CD4-positive, alpha-beta memory T cell (primary cell): ENCODE results near the gene AKIRIN2. TPM values are rescaled to one million over a fixed set of nuclear protein-coding genes. Genes with fewer than 3 reads are reported as not detected.

Source experiments
- CTCF ChIA-PET: fragments of 350-600 bp; sonication (Branson Sonifier 250); formaldehyde crosslinking; loops from one replicate; lab custom pipeline; 2021; ENCODE audit warnings: inconsistent platforms; ENCODE audit not compliant: partially characterized antibody; lab: Charles Lee
- POLR2A ChIA-PET: fragments of 350-600 bp; sonication (Branson Sonifier 250); formaldehyde crosslinking; loops from one replicate; lab custom pipeline; 2021; ENCODE audit not compliant: partially characterized antibody; lab: Charles Lee
- DNase-seq, 5 donors: peaks; one replicate each; pipeline versions ENCODE4 v3.0.0 to v3.0.0-alpha.2; 2020 to 2022; ENCODE audit warnings: mixed read lengths in 1 of 5
- H3K27ac ChIP-seq: one replicate; pipeline ENCODE4 v1.7.0; 2013; ENCODE audit warnings: low read depth, low read length
- H3K27me3 ChIP-seq: 2 replicates; pipeline ENCODE4 v1.7.0; 2013; ENCODE audit warnings: mild to moderate bottlenecking, low read length, moderate library complexity; ENCODE audit not compliant: insufficient read depth
- H3K36me3 ChIP-seq: 2 replicates; pipeline ENCODE4 v1.7.0; 2013; ENCODE audit warnings: mild to moderate bottlenecking, low read length, moderate library complexity; ENCODE audit not compliant: insufficient read depth
- H3K4me1 ChIP-seq: 2 replicates; pipeline ENCODE4 v1.7.0; 2013; ENCODE audit warnings: mild to moderate bottlenecking, low read length, moderate library complexity; ENCODE audit not compliant: insufficient read depth
- H3K4me3 ChIP-seq, 2 donors: one replicate each; pipeline ENCODE4 v1.7.0; 2013; ENCODE audit warnings: low read length in 2 of 2, mild to moderate bottlenecking in 1 of 2
- H3K9me3 ChIP-seq, 2 donors: one replicate each; pipeline ENCODE4 v1.7.0; 2013; ENCODE audit warnings: low read length in 2 of 2, control low read depth in 1 of 2; ENCODE audit not compliant: control insufficient read depth in 1 of 2
- H3K27ac Mint-ChIP-seq, 7 donors: one replicate each; pipeline ENCODE4 v1.8.0; 2020 to 2021; ENCODE audit warnings: mixed read lengths in 7 of 7, mild to moderate bottlenecking in 6 of 7, inconsistent platforms in 3 of 7, moderate library complexity in 3 of 7
- H3K27me3 Mint-ChIP-seq, 2 donors: one replicate each; pipeline ENCODE4 v1.8.0; 2020 to 2021; ENCODE audit warnings: mixed read lengths in 2 of 2
- H3K36me3 Mint-ChIP-seq, 2 donors: one replicate each; pipeline ENCODE4 v1.8.0; 2020 to 2021; ENCODE audit warnings: mixed read lengths in 2 of 2, inconsistent platforms in 1 of 2, mild to moderate bottlenecking in 1 of 2
- H3K4me1 Mint-ChIP-seq, 4 donors: one replicate each; pipeline ENCODE4 v1.8.0; 2020 to 2021; ENCODE audit warnings: mixed read lengths in 4 of 4, mild to moderate bottlenecking in 1 of 4
- H3K4me3 Mint-ChIP-seq, 8 donors: one replicate each; pipeline ENCODE4 v1.8.0; 2020 to 2021; ENCODE audit warnings: mixed read lengths in 8 of 8, mild to moderate bottlenecking in 7 of 8, moderate library complexity in 6 of 8, inconsistent platforms in 3 of 8
- H3K9me3 Mint-ChIP-seq, 8 donors: one replicate each; pipeline ENCODE4 v1.8.0; 2020 to 2021; ENCODE audit warnings: mixed read lengths in 8 of 8, mild to moderate bottlenecking in 5 of 8, inconsistent platforms in 3 of 8, moderate library complexity in 1 of 8
- intact Hi-C: fragments of 100-400 bp; cut with micrococcal nuclease; formaldehyde crosslinking; loops from one replicate; pipeline ENCODE4 v1.15.1; 2023
- polyA plus RNA-seq, 2 donors: library from polyadenylated mRNA; unstranded; fragments of 300-500 nt; fragmentation: Illumina TruSeq; gene quantifications; one replicate each; pipeline ENCODE4 v1.2.3, GENCODE V29; 2021
- total RNA-seq, 2 experiments: library from RNA; stranded (reverse); gene quantifications; one replicate each; pipeline ENCODE4 v1.2.3, GENCODE V29; 2021

The AKIRIN2 gene
- total and polyA plus RNA-seq, 4 experiments from 2014 or later = 49.3 to 69.8 (median 60.2) TPM

GRCh38 chr6:87738744-87739143 is 36.7 kb upstream of the AKIRIN2 start:
- H3K9me3 Mint-ChIP-seq = peaks cover 0 to 7% (median 4%) of the 10 kb centered on the region in 8 donors
- H3K27me3 Mint-ChIP-seq = no peaks in the 10 kb centered on the region
- no peaks in the 10 kb centered on the region for H3K36me3 ChIP-seq
- peaks cover 4 to 9% of the 10 kb centered on the region in 2 donors for H3K36me3 Mint-ChIP-seq
- H3K4me1 ChIP-seq = peaks cover 52% of the 10 kb centered on the region
- H3K27me3 ChIP-seq = no peaks in the 10 kb centered on the region
- no peak for DNase-seq
- no peaks in the 10 kb centered on the region for H3K9me3 ChIP-seq
- intact Hi-C loops = loop anchor here (1.0 kb wide), 1 partner anchor 11 kb away; no protein-coding TSS in a partner anchor
- H3K27ac ChIP-seq = peak overlapping the region; percentile 30
- H3K27ac Mint-ChIP-seq = peak overlapping the region; percentile 39 to 90 (median 73)
- ChIA-PET CTCF (interaction anchor here (1.0 kb wide), 1 partner anchor 21 kb away, joined by 3 read pairs; no protein-coding TSS in a partner anchor), POLR2A (interaction anchor here (0.7 to 8.1 kb wide), 6 partner anchors 8 to 93 kb away, joined by 3 to 109 read pairs (median 4); partner anchors contain the start of gene AKIRIN2)
- no peak overlapping the region for H3K4me3 ChIP-seq
- H3K4me3 Mint-ChIP-seq = peak overlapping the region in 5 of 8 donors; percentile 13 to 73 (median 59)
- peaks cover 37 to 58% (median 45%) of the 10 kb centered on the region in 4 donors for H3K4me1 Mint-ChIP-seq

- Mint-ChIP-seq H3K4me1 (peaks cover 33 to 53% (median 40%) of the 10 kb centered on the region in 4 donors), H3K9me3 (peaks cover 0 to 7% (median 4%) of the 10 kb centered on the region in 8 donors), H3K4me3 (peak overlapping the region in 7 of 8 donors; percentile 21 to 73 (median 51)), H3K36me3 (peaks cover 4 to 9% of the 10 kb centered on the region in 2 donors), H3K27me3 (no peaks in the 10 kb centered on the region), H3K27ac (peak overlapping the region; percentile 58 to 90 (median 85))
- peak in 4 of 5 donors; percentile 14 to 25 (median 22) for DNase-seq
- ChIA-PET CTCF (interaction anchor here (1.0 kb wide), 1 partner anchor 20 kb away, joined by 3 read pairs; no protein-coding TSS in a partner anchor), POLR2A (interaction anchor here (1.1 to 8.1 kb wide), 3 partner anchors 19 to 69 kb away, joined by 4 to 109 read pairs (median 4); partner anchors contain the start of gene AKIRIN2)
- H3K9me3 ChIP-seq = no peaks in the 10 kb centered on the region
- peaks cover 48% of the 10 kb centered on the region for H3K4me1 ChIP-seq
- H3K27me3 ChIP-seq = no peaks in the 10 kb centered on the region
- no peak overlapping the region for H3K4me3 ChIP-seq
- H3K36me3 ChIP-seq = no peaks in the 10 kb centered on the region
- H3K27ac ChIP-seq = peak overlapping the region; percentile 30
- intact Hi-C loops = loop anchor here (1.0 kb wide), 1 partner anchor 11 kb away; no protein-coding TSS in a partner anchor
Measured at GRCh38 chr6:87738000-87738399, 36.0 kb upstream of the AKIRIN2 start.

GRCh38 chr6:87736809-87737540 is 34.9 kb upstream of the AKIRIN2 start:
- Mint-ChIP-seq H3K9me3 (peaks cover 0 to 4% (median 2%) of the 10 kb centered on the region in 8 donors), H3K4me1 (peaks cover 26 to 49% (median 34%) of the 10 kb centered on the region in 4 donors), H3K4me3 (peak overlapping the region in 7 of 8 donors; percentile 0 to 73 (median 48)), H3K27me3 (no peaks in the 10 kb centered on the region), H3K36me3 (peaks cover under 1 to 1% of the 10 kb centered on the region in 2 donors), H3K27ac (peak overlapping the region; percentile 58 to 89 (median 80))
- POLR2A ChIA-PET = interaction anchor here (8.1 kb wide), 1 partner anchor 37 kb away, joined by 109 read pairs; the partner anchor contains the start of gene AKIRIN2
- Histone ChIP-seq H3K27ac (peak overlapping the region; percentile 32), H3K4me3 (no peak overlapping the region), H3K4me1 (peaks cover 45% of the 10 kb centered on the region), H3K9me3 (no peaks in the 10 kb centered on the region), H3K36me3 (no peaks in the 10 kb centered on the region), H3K27me3 (no peaks in the 10 kb centered on the region)
- peak in 1 of 5 donors; percentile 18 for DNase-seq
- CTCF ChIA-PET = no interaction called here
- intact Hi-C loops = no loop called here

- Histone ChIP-seq H3K27ac (no peak overlapping the region), H3K9me3 (no peaks in the 10 kb centered on the region), H3K36me3 (no peaks in the 10 kb centered on the region), H3K4me3 (no peak overlapping the region), H3K4me1 (peaks cover 27% of the 10 kb centered on the region), H3K27me3 (no peaks in the 10 kb centered on the region)
- DNase-seq = peak; percentile 52 to 68 (median 61)
- Mint-ChIP-seq H3K4me1 (peaks cover 18 to 43% (median 30%) of the 10 kb centered on the region in 4 donors), H3K36me3 (no peaks in the 10 kb centered on the region), H3K4me3 (peak overlapping the region in 7 of 8 donors; percentile 22 to 78 (median 70)), H3K27ac (peak overlapping the region; percentile 62 to 91 (median 78)), H3K27me3 (no peaks in the 10 kb centered on the region), H3K9me3 (peaks cover 0 to 2% (median 0%) of the 10 kb centered on the region in 8 donors)
- CTCF ChIA-PET = interaction anchor here (0.7 to 1.3 kb wide), 4 partner anchors 13 to 52 kb away, joined by 3 to 4 read pairs (median 4); partner anchors contain the start of gene AKIRIN2
- POLR2A ChIA-PET = interaction anchor here (1.7 to 6.9 kb wide), 2 partner anchors 10 to 31 kb away, joined by 12 to 52 read pairs; partner anchors contain the start of gene AKIRIN2
- intact Hi-C loops = no loop called here
Measured at GRCh38 chr6:87731818-87732661, 30.0 kb upstream of the AKIRIN2 start.

GRCh38 chr6:87731080-87731479 is 29.0 kb upstream of the AKIRIN2 start:
- ChIA-PET CTCF (interaction anchor here (1.3 kb wide), 1 partner anchor 13 kb away, joined by 4 read pairs; no protein-coding TSS in a partner anchor), POLR2A (interaction anchor here (0.6 to 6.9 kb wide), 2 partner anchors 24 to 30 kb away, joined by 3 to 52 read pairs; partner anchors contain the start of gene AKIRIN2)
- intact Hi-C loops = no loop called here
- DNase-seq = no peak
- Mint-ChIP-seq H3K9me3 (peaks cover 0 to 2% (median 0%) of the 10 kb centered on the region in 8 donors), H3K4me1 (peaks cover 16 to 40% (median 27%) of the 10 kb centered on the region in 4 donors), H3K27me3 (no peaks in the 10 kb centered on the region), H3K36me3 (no peaks in the 10 kb centered on the region), H3K27ac (peak overlapping the region in 2 of 7 donors; percentile 54 to 78), H3K4me3 (no peak overlapping the region)
- H3K4me3 ChIP-seq = no peak overlapping the region
- H3K27ac ChIP-seq = no peak overlapping the region
- no peaks in the 10 kb centered on the region for H3K27me3 ChIP-seq
- H3K36me3 ChIP-seq = no peaks in the 10 kb centered on the region
- no peaks in the 10 kb centered on the region for H3K9me3 ChIP-seq
- H3K4me1 ChIP-seq = peaks cover 24% of the 10 kb centered on the region

GRCh38 chr6:87729965-87730719 is 28.1 kb upstream of the AKIRIN2 start:
- no peaks in the 10 kb centered on the region for H3K36me3 Mint-ChIP-seq
- Histone ChIP-seq H3K27ac (no peak overlapping the region), H3K4me1 (peaks cover 30% of the 10 kb centered on the region), H3K4me3 (no peak overlapping the region), H3K36me3 (no peaks in the 10 kb centered on the region), H3K9me3 (no peaks in the 10 kb centered on the region), H3K27me3 (no peaks in the 10 kb centered on the region)
- peaks cover 21 to 47% (median 33%) of the 10 kb centered on the region in 4 donors for H3K4me1 Mint-ChIP-seq
- intact Hi-C loops = no loop called here
- no peaks in the 10 kb centered on the region for H3K27me3 Mint-ChIP-seq
- no peak for DNase-seq
- peak overlapping the region in 3 of 7 donors; percentile 44 to 71 (median 55) for H3K27ac Mint-ChIP-seq
- peak overlapping the region in 1 of 8 donors; percentile 8 for H3K4me3 Mint-ChIP-seq
- CTCF ChIA-PET = interaction anchor here (1.8 kb wide), 1 partner anchor 102 kb away, joined by 4 read pairs; no protein-coding TSS in a partner anchor
- POLR2A ChIA-PET = interaction anchor here (0.5 to 6.9 kb wide), 4 partner anchors 9 to 1625 kb away, joined by 3 to 52 read pairs (median 4); partner anchors contain the start of gene AKIRIN2
- peaks cover 0 to 2% (median 0%) of the 10 kb centered on the region in 8 donors for H3K9me3 Mint-ChIP-seq
